Measurements from ENCODE around the gene PPP1R7.

GRCh38 chr2:241137276-241138190 is 12.7 kb upstream of the PPP1R7 start:
- TF ChIP-seq EGR1 (IDR thresholded peaks at IDR 0.05), result no peak
- TF ChIP-seq REST (IDR thresholded peaks at IDR 0.05; ENCODE audit: low read depth), result no peak
- no peak for TF ChIP-seq EP300 (IDR thresholded peaks at IDR 0.05; ENCODE audit: borderline replicate concordance)
- TF ChIP-seq TEAD4 (IDR thresholded peaks at IDR 0.05), result no peak

Measured in Ishikawa (cell line).